ENCODE results near the gene MAP4K2.

DNA sequence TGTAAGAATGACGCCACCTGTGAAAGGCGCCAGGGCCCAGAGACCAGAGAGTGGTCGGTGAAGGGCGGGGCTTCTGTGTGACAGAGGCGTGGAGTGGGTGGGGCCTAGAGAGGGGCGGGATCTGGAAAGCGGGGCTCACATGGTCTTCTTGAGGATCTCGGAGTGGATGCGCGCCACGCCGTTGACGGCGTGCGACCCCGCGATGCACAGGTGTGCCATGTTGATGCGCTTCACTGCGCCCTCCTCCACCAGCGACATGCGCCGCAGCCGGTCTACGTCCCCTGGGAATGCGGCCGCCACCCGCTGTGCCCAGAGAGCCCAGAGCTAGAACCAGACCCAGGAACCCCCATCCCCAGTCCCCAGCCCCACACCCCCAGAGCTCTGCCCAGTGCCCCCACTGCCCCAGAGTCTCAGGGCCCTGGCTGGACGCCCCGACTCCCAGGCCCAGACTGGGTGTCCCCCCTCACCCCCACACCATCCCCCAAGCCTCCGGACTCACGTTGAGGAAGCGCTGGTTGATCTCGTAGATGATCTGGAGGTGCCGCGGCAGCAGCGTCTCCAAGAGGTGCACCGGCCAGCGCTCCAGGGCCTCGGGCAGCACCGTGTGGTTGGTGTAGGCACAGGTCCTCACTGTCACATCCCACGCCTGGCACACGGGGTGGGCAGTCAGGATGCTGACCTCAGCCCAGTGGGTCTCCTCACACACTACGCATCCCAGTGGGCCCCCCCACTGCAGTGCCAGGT is 49.5 kb downstream of the MAP4K2 start:
- TF ChIP-seq ZNF629 (CRISPR knock-in tag; conservative IDR thresholded peaks at IDR 0.05), result no peak
- no peak for TF ChIP-seq ARID2 (CRISPR knock-in tag; IDR thresholded peaks at IDR 0.05; ENCODE audit: borderline replicate concordance)
- TF ChIP-seq SUZ12 (IDR thresholded peaks at IDR 0.05; ENCODE audit: low read depth, low read length), result no peak
- no peak for TF ChIP-seq ZNF619 (CRISPR knock-in tag; IDR thresholded peaks at IDR 0.05)
- TF ChIP-seq MED13 (CRISPR knock-in tag; IDR thresholded peaks at IDR 0.05), result no peak
- no peak for TF ChIP-seq TMF1 (CRISPR knock-in tag; IDR thresholded peaks at IDR 0.05; ENCODE audit: low read depth)
- no peak for TF ChIP-seq SP1 (IDR thresholded peaks at IDR 0.05)
- TF ChIP-seq SP1 (CRISPR knock-in tag; IDR thresholded peaks at IDR 0.05), result no peak
